ENCODE data around the gene SLC2A4.
"Not testable (repeated sequence)": the region's sequence is repeated elsewhere in the genome, so short reads cannot be mapped to it uniquely, and the experiment has no call there.

SLC2A4 gene

DNA sequence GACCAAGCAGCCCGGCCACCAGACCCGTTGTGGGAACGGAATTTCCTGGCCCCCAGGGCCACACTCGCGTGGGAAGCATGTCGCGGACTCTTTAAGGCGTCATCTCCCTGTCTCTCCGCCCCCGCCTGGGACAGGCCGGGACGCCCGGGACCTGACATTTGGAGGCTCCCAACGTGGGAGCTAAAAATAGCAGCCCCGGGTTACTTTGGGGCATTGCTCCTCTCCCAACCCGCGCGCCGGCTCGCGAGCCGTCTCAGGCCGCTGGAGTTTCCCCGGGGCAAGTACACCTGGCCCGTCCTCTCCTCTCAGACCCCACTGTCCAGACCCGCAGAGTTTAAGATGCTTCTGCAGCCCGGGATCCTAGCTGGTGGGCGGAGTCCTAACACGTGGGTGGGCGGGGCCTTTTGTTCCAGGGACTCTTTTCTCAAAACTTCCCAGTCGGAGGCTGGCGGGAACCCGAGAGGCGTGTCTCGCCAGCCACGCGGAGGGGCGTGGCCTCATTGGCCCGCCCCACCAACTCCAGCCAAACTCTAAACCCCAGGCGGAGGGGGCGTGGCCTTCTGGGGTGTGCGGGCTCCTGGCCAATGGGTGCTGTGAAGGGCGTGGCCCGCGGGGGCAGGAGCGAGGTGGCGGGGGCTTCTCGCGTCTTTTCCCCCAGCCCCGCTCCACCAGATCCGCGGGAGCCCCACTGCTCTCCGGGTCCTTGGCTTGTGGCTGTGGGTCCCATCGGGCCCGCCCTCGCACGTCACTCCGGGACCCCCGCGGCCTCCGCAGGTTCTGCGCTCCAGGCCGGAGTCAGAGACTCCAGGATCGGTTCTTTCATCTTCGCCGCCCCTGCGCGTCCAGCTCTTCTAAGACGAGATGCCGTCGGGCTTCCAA is at the start of gene SLC2A4:
Gene SLC2A4 (plus strand): TSS at position 645 of the 879 bp plus-strand sequence. CDS start 217 bp downstream, at position 862.
- peak within 1 kb of the TSS; percentile 63 for H3K4me3 ChIP-seq (ENCODE audit: low read depth, low read length)

DNA sequence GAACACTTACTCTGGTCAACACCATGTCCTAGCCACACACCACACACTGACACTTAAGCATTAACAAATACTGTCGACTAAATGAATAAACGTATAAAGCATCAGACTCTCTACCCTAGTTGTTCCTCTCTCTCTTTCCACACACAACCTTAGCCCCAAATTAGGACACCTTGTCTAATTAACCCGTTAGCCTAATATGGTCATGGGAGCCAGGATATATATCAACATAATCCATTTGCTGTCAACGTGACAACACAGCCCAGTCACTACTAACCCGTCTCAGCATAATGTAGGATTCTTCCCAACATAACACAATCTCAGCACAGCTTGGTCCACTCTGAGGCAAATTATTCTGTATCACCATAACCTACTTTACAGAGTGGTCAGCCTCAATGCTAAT is 49.4 kb upstream of the SLC2A4 start:
- H3K4me3 ChIP-seq (ENCODE audit: low read depth, low read length): no peak overlapping the region

DNA sequence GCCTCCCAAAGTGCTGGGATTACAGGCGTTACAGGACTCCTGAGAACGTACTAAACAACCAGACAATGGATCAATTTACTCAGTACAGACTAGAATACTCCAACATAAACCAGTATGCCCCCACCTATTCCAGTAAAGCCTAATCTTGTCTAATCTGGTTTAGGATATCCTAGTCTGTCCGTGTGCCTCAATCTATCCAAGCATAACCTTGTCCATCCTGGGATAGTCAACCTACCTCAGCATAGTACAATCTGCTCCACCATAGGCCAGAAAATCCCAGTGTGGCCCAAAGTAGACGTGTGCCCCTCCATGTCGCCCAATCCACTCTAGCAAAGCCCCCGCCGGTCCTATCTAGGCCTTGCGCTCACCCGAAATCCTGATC is 47.8 kb upstream of the SLC2A4 start:
- H3K4me3 ChIP-seq (ENCODE audit: low read depth, low read length): peak overlapping the region; percentile 96

DNA sequence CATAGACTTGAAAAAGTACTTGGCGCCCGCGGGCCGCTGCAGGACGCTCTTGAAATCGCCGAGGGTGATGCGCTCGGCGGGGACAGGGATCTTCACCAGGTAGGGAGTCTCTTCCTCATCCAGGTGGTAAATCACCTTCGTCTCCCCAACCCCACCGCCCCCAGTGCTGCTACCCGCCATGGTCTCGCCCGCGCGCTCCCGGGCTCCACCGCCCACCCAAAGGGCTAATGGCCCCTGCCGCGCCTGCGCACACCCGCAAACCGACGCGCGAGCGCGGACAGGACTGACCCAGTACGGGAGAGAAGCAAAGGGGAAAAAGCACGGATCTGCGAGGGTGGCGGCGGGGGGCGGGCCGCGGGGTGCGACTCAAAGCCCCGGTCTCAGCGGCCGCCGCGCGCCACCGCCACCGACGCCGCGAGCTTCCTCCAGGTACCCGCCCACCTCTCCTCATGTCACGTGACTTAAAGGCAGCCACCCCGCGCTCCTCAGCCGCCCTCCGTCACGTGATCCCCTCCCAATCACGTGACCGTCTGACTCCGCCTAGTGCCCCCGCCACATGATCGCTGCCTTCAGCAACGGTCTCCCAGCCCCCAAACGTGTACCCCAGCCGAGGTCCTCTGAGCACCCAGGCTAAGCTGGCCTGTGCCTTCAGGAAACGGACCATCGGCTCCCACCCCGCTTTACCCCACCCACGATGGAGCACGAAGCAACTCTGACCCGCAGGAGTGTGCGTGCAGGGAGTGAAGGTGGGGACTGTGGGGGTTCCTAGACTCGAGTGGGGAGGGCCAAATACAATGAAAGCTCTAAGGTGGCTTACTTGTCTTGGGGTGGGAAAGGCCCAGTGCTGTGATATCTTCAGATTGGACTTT is 47.2 kb upstream of the SLC2A4 start, which contains the start of gene DVL2:
Gene DVL2 (minus strand): TSS at position 435 of the 869 bp plus-strand sequence. CDS start 255 bp downstream, at position 180.
- peak within 1 kb of the TSS; percentile 96 for H3K4me3 ChIP-seq (ENCODE audit: low read depth, low read length)

DNA sequence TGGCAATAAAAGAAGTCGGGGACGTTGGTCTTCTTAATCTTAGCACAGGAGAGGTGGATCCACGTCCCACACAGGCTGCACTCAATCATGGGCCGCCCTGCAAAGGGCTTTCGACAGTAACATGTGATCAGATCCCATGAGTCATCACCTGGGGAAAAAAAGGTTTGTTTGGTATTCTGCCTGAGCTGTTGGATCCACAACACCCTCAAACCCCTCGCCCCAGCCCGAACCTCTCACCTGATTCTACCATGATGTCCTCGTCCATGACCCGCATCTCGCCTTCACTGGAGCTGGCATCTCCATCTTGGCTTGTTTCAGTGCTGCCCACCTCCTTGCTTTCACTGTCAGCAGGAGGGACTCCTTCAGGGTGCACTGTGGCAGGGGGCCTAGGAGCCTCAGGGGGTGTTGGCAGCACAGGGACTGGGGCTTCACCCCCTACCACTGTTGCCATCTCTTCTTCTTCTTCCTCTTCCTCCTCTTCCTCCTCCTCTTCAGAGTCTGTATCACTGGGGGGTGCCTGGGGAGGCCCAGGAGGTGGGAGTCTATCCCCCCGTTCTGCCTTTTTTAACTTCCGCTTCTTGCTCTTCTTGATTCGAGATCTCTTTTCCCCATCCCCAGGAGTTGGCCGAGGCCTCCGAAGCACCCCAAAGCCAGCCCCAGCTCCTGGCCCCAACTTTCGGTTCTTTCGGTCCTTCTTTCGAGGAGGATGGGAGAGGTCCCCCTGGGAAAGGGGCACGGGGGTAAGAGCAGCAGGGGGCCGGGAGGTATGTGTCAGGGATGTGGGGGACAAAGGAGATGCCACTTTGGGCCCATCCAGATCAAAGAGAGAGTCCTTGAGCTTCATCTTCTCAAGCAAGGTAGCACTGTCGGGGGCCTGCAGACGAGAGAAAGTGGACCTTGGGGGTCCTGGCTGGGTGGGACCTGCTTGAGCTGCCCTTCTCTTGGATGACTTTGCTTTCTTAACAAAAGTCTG is 45.5 kb upstream of the SLC2A4 start:
- H3K4me3 ChIP-seq (ENCODE audit: low read depth, low read length): no peak overlapping the region

DNA sequence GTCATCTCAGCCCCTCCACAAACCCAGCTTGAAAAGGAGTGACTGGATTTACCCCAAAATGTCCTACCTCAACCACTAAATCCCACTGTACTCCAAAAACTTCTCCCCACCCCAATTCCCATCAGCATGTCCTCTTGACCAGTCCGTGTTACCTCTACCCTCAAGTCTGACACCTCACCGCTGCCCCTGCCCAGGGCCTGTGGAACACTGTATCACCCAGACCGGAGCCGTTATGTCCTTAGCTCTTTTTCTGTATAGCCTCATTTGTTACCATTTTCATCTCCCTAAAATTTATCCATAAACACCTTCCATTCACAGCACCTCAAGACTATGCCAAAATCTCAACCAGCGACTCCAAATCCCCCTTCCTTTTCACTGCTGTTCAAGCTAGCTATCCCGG is 44.7 kb upstream of the SLC2A4 start:
- H3K4me3 ChIP-seq (ENCODE audit: low read depth, low read length): no peak overlapping the region

DNA sequence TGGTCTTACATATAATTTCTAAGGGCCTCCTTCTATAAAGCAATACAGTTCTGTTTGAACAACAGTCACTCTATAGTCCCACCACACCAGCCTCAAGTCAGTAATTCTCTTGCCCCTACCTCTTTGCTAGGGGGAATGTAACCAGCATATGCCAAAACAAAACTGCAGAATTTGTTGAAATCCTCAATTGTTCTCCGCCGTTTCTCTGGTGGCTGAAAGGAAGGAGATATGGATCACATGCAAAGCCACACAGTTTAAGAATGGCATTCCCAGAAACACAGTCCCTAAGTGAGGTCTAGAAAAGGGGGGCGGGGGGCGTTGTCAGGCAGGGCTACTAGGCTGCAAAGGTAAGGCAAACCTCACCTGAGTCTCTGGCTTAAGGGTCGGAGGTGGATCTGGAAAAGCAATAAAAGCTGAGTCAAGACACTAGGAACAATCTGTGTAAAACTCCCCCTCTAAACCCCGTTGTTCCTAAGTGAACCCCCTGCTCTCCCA is 44.2 kb upstream of the SLC2A4 start:
- peak overlapping the region; percentile 33 for H3K4me3 ChIP-seq (ENCODE audit: low read depth, low read length)

DNA sequence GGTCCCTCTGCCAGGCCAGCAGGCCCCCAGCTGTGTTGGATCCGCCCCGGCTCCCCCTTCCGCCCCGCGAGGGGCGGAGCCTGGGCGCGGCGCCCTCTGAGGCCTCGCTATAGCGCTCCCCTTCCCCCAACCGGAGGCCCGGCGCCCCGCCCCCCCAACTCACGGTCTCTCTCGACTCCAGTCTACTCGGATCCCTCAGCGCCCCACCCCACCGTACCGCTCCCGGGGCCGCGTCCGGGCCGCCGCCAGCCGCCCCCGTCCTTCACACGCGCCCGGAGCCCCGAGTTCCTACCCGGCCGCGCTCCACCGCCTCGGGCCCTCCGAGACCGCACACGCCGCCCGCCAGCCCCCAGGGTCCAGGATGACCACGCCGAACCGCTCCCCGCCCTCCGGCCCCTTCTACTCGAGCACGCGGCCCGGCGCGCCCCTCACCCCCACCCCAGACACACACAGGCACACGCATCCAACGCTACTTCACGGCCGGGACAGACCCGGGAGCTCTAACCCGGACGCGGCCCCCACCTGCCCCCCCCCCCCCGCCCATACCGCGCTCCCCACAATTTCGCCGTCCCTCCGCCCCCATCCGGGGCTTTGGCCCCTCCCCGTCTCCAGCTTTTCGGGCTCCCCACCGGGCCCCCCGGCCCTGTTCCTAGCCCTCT is 43.6 kb upstream of the SLC2A4 start:
- peak overlapping the region; percentile 62 for H3K4me3 ChIP-seq (ENCODE audit: low read depth, low read length)

DNA sequence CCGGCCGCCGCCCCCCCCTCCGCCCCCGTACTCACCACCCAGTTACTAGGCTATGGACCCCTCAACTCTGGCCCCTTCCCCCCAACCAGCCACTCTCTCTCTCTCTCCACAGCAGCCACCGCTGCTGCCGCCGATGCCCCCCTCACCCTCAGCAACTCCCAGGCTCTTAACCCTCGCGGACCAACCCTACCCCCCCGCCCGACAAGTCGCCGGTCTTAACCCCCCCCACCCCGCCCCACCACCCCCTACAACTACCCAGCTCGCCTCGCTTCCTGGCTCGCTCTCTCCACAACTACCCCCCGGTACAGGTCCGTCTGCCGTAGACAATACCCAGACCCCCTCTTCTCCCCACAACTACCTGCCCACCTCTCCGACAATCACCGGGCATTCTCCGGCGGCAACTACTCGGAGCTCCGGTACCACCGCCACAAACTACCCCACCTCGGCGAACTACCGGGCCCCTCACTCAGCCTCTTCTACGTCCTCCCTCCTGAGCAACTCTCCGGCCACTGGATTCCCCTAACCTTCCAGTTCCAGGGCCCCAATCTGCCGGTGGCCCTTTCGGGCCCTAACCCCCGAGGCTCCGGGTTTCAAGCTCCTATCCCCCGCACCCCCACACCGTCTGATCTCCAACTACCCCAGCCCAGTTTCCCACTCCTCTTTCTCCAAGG is 43.0 kb upstream of the SLC2A4 start:
- H3K4me3 ChIP-seq (ENCODE audit: low read depth, low read length): peak overlapping the region; percentile 97

DNA sequence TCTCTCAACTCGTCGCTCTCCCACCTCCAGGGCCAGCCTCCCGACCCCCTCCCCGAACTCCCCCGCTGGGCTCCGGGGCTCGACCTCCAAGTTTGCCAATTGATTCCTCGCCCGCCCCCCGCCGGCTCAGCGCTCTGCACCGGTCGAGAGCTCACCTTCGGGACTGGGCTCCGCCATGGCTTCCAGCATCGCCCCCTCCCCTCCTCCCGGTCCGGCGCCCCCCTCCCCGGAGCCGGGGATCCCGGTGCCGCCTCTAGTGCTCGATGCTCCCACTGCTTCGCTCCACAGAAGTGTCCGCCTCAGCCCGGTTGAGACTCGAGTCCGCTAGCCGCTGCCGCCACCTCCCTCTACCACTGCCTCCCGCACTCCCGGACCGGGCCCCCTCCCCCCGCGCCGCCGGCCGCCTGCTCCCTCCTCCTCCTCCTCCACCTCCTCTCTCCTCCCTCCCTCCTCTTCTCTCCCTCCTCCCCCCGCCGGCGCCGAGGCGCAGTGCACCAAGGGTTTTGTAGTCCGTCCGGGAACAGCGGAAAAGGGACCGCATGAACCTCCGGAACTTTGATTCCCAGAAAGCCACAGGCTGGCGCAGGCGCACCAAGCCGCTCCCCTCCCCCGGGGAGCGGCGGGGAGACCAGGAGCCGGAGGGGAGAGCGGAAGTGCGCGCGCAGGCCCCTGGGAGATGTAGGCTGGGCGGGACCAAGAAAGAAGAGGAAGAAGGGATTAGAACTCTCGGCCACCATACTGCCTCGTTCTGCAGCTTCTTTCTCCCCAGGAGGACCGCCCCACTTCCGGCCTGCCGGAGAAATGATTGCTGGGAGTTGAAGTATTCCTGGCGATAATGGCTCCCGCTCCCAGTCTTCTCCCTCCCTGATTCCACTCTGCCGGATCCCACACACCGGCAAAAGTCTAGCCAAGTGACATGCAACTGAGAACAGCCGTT is 42.2 kb upstream of the SLC2A4 start, which contains the start of gene PHF23:
Gene PHF23 (minus strand): TSS at position 367 of the 937 bp plus-strand sequence. CDS start 178 bp downstream, at position 189.
- peak within 1 kb of the TSS; percentile 97 for H3K4me3 ChIP-seq (ENCODE audit: low read depth, low read length)

DNA sequence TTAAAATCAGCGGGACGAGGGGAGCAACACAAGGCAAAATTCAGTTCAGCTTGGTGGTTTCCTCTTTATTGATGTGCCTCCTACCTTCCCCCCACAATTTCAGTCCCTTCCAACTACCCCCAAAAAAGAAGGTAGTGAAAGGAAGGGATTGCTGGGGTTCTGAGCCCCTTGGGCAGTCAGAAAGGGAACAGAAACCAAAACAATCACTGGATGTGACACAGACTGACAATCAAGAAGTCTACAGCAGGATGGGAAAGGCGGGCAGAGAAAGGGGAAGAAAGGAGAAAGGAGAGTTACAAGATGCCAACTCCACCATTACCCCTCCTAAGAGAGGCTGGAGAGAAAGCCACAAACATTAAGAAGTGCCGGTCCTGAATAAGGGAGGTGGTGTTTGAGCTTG is 41.1 kb upstream of the SLC2A4 start:
- H3K4me3 ChIP-seq (ENCODE audit: low read depth, low read length): no peak overlapping the region

DNA sequence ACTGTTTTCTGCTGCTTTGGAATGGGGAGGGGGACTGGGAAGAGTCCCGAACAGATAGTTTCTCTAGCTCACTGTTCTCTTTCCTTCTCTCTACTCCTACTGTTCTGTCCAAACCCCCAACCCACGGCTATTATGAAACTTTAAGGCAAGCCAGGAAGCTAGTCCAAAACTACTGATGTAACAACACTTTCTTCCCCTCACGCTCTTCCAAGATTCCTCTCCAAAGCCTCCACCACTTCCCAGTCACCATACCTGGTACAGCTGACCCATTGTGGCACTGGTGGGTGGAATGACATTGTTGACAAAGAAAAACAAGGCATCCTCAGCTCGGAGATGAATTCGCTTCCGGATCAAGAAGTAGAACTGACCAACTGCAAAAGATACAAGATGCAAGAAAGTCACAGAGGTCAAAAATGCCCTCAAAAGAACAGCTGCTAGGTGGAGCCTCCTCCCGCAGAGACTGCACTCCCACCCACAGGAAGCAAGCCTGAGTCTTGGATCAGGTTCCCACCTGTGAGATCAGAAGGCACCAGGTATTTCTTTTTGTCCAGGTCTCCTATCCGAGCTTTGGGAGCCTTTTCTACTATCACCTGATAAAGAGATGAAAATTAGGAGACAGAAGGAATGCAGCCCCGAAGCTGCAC is 40.3 kb upstream of the SLC2A4 start:
- H3K4me3 ChIP-seq (ENCODE audit: low read depth, low read length): peak overlapping the region; percentile 85

DNA sequence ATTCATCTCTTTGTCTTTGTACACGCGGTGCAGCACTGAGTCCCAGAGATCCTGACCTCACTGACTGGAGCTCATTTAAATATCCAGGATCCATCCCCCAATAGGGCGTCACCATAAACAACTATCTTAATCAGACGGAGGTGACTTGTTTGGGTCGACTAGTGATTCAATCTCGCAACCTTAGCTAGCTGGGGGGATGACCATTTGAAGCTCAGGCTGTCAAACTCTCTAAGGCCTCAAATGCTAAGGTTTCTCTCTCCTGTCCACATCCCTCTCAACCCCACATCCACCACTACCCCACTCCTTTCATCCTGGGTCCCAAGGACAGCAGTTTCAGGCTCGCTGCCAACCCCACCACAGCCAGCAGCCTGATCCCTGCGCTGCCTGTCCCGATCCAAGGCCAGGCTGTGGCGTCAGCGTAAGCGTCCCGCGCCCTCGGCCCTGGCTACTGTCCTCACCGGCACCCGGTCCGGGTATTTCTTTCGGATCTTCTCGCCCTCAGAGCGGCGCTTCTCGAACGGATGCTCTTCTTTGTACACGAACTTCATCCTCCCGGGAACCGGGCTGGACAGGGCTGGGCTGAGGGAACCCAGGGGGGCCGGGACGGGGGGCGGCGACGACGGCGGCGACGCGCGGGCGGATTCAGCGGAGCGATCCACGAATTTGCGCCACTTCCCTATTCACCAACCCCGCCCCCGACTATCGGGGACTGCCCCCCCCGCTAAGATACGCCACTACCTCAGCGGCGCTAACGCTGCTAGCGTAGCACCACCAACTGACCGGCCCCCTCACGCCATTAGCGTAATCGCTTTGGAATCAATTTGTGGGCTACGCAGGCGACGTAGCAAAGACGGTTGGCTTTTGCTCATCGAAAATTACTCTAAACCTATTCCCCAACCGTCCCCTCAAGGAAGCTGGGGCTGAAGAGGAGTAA is 39.5 kb upstream of the SLC2A4 start, which contains the start of gene GABARAP:
Gene GABARAP (minus strand): TSS at position 667 of the 934 bp plus-strand sequence. CDS start 119 bp downstream, at position 548.
- H3K4me3 ChIP-seq (ENCODE audit: low read depth, low read length): peak within 1 kb of the TSS; percentile 85

DNA sequence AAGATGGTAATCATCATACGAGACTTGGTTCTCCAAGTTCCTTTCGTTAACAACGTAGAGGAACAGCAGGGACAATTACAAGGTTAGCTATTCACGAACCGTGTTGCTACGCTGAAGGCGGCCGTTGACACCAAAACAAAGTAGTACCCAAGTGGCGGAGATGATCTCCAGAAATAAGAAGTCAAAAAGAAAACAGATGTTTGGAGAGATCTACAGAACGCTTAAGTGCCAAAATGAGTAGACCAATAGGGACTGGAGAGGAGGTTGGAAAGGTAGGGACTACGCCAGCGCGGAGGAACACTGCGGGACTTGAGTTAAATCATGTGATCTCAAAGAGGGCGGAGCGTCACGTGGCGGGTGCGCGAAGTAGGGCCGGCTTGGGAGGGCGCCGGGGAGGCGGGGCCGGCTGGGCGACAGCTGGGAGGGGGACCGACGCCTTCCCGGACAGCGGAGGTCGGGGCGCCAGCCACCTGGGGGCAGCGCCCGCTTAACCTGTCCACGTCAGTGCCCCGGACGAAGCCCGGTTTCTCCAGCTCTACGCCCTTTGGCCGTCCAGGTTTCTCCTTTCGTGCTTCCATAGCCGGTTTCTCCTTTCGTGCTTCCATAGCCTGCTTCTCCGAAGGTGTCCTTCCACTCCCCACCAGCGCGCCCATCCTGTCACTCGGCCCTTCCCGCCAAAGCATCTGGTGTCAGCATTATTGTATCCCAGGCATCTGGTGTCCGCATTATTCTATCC is 38.6 kb upstream of the SLC2A4 start:
- H3K4me3 ChIP-seq (ENCODE audit: low read depth, low read length): peak overlapping the region; percentile 85

DNA sequence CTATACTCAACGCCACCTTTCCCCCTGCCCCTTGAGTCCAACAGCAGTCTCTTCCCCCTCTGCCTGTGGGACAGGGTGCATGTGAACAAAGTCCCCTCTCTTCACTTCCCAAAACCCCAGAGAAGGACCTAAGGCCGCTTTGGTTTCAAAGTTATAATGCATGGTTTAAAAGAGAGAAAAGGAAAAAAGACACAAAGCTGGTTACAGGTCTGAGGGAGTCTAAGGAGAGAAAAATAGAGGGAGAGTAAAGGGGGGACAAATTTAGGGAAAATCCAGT is 38.1 kb upstream of the SLC2A4 start:
- H3K4me3 ChIP-seq (ENCODE audit: low read depth, low read length): peak overlapping the region; percentile 85

DNA sequence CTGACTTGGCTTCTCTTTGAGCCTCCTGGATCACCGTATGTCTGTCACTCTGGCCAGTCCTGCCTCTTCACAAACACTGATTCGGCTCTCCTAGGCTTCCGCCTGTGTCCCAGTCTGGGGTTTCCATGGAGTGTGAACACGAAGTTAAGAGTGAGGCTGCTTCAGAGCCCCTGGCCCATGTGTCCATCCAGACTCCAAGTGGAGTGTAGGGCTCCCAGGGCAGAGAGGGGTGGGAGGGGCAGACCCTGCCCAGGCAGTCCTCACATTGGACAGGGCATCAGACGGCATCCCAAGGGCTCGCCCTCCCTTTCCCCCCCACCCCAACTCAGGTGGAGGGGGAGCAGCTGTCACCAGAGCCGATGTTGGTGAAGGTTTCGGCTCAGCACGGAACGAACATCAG is 37.7 kb upstream of the SLC2A4 start:
- not testable (repeated sequence) for H3K4me3 ChIP-seq (ENCODE audit: low read depth, low read length)

Data from iPS-11a (cell line).